Body of pancreas (tissue), 4 donors: ENCODE results near the gene GPR156.

Experiments
- POLR2A ChIP-seq, 3 donors: fragments of 450-650 bp; IDR thresholded peaks; one replicate each; pipeline ENCODE4 v1.6.1; 2016; ENCODE audit warnings: antibody characterized with exemption in 3 of 3, mild to moderate bottlenecking in 2 of 3
- TF ChIP-seq, protein P1 (sequence below), 7 experiments: fragments of 450-650 bp in 4 of 7; fragments of 200-600 bp in 3 of 7; sonication (generic) in 3 of 7; IDR thresholded peaks; one replicate each; pipeline ENCODE4 v1.5.1; 2016 to 2019; ENCODE audit warnings: antibody characterized with exemption in 7 of 7

GRCh38 chr3:120163816-120164215 is 121.2 kb downstream of the GPR156 start:
- TF ChIP-seq POLR2A (IDR thresholded peaks at IDR 0.05), result no peak
- TF ChIP-seq, protein P1, sequence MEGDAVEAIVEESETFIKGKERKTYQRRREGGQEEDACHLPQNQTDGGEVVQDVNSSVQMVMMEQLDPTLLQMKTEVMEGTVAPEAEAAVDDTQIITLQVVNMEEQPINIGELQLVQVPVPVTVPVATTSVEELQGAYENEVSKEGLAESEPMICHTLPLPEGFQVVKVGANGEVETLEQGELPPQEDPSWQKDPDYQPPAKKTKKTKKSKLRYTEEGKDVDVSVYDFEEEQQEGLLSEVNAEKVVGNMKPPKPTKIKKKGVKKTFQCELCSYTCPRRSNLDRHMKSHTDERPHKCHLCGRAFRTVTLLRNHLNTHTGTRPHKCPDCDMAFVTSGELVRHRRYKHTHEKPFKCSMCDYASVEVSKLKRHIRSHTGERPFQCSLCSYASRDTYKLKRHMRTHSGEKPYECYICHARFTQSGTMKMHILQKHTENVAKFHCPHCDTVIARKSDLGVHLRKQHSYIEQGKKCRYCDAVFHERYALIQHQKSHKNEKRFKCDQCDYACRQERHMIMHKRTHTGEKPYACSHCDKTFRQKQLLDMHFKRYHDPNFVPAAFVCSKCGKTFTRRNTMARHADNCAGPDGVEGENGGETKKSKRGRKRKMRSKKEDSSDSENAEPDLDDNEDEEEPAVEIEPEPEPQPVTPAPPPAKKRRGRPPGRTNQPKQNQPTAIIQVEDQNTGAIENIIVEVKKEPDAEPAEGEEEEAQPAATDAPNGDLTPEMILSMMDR (IDR thresholded peaks at IDR 0.05), result no peak
